ENCODE data around the gene SENP6. TPM values are rescaled to one million over a fixed set of nuclear protein-coding genes. Genes with fewer than 3 reads are reported as not detected.

Gene SENP6
- total RNA-seq, 1 experiment from 2014 or later, result 94.9 TPM

GRCh38 chr6:75604294-75604693 lies 2.6 kb downstream of the SENP6 start:
- no peak for DNase-seq
- Mint-ChIP-seq H3K4me3 (ENCODE audit: unreplicated experiment) (peak overlapping the region; percentile 85), H3K4me1 (ENCODE audit: low read depth, unreplicated experiment) (peaks cover 30% of the 10 kb centered on the region), H3K36me3 (ENCODE audit: insufficient read depth, unreplicated experiment) (peaks cover 14% of the 10 kb centered on the region), H3K27me3 (ENCODE audit: insufficient read depth, unreplicated experiment) (no peaks in the 10 kb centered on the region), H3K27ac (ENCODE audit: unreplicated experiment) (no peak overlapping the region), H3K9me3 (ENCODE audit: unreplicated experiment) (no peaks in the 10 kb centered on the region)
- Histone ChIP-seq H3K4me3 (ENCODE audit: low read depth, low read length) (no peak overlapping the region), H3K27me3 (replicated peaks; ENCODE audit: control insufficient read depth, insufficient read depth, low read length) (no peaks in the 10 kb centered on the region), H3K36me3 (ENCODE audit: control insufficient read depth, insufficient read depth, low read length) (no peaks in the 10 kb centered on the region), H3K4me1 (peaks cover 4% of the 10 kb centered on the region; the same call in 1 of the 2 replicates), H3K9me3 (no peaks in the 10 kb centered on the region)
- ChIA-PET POLR2A (no interaction called here), CTCF (no interaction called here)
- BruUV-seq (replicated peaks), result no TSS peak
- intact Hi-C loops (cut with micrococcal nuclease; ENCODE audit: unreplicated experiment), result no loop called here
- TF ChIP-seq CTCF (IDR thresholded peaks at IDR 0.05; ENCODE audit: insufficient read depth in 1 of 2, low read depth in 1 of 2, low read length in 1 of 2, severe bottlenecking in 1 of 2, unreplicated experiment in 1 of 2), result no peak

GRCh38 chr6:75605635-75606034 lies 4.0 kb downstream of the SENP6 start:
- Histone ChIP-seq H3K27me3 (replicated peaks; ENCODE audit: control insufficient read depth, insufficient read depth, low read length) (no peaks in the 10 kb centered on the region), H3K36me3 (ENCODE audit: control insufficient read depth, insufficient read depth, low read length) (no peaks in the 10 kb centered on the region), H3K4me1 (peaks cover 4% of the 10 kb centered on the region; the same call in 1 of the 2 replicates), H3K4me3 (ENCODE audit: low read depth, low read length) (no peak overlapping the region), H3K9me3 (no peaks in the 10 kb centered on the region)
- intact Hi-C loops (cut with micrococcal nuclease; ENCODE audit: unreplicated experiment), result no loop called here
- no peak overlapping the region for H3K27ac Mint-ChIP-seq (ENCODE audit: unreplicated experiment)
- H3K27me3 Mint-ChIP-seq (ENCODE audit: insufficient read depth, unreplicated experiment), result no peaks in the 10 kb centered on the region
- ChIA-PET POLR2A (no interaction called here), CTCF (no interaction called here)
- no peaks in the 10 kb centered on the region for H3K9me3 Mint-ChIP-seq (ENCODE audit: unreplicated experiment)
- peaks cover 26% of the 10 kb centered on the region for H3K4me1 Mint-ChIP-seq (ENCODE audit: low read depth, unreplicated experiment)
- no peak for TF ChIP-seq CTCF (IDR thresholded peaks at IDR 0.05; ENCODE audit: insufficient read depth in 1 of 2, low read depth in 1 of 2, low read length in 1 of 2, severe bottlenecking in 1 of 2, unreplicated experiment in 1 of 2)
- H3K36me3 Mint-ChIP-seq (ENCODE audit: insufficient read depth, unreplicated experiment), result peaks cover 14% of the 10 kb centered on the region
- H3K4me3 Mint-ChIP-seq (ENCODE audit: unreplicated experiment), result no peak overlapping the region
- DNase-seq, result no peak
- no TSS peak for BruUV-seq (replicated peaks)

- no peak overlapping the region for H3K4me3 Mint-ChIP-seq (ENCODE audit: unreplicated experiment)
- no peaks in the 10 kb centered on the region for H3K27me3 Mint-ChIP-seq (ENCODE audit: insufficient read depth, unreplicated experiment)
- peaks cover 30% of the 10 kb centered on the region for H3K4me1 Mint-ChIP-seq (ENCODE audit: low read depth, unreplicated experiment)
- BruUV-seq (replicated peaks), result no TSS peak
- no peak for DNase-seq
- intact Hi-C loops (cut with micrococcal nuclease; ENCODE audit: unreplicated experiment), result no loop called here
- Histone ChIP-seq H3K9me3 (no peaks in the 10 kb centered on the region), H3K4me1 (no peaks in the 10 kb centered on the region), H3K27me3 (replicated peaks; ENCODE audit: control insufficient read depth, insufficient read depth, low read length) (no peaks in the 10 kb centered on the region), H3K4me3 (ENCODE audit: low read depth, low read length) (no peak overlapping the region), H3K36me3 (ENCODE audit: control insufficient read depth, insufficient read depth, low read length) (no peaks in the 10 kb centered on the region)
- ChIA-PET CTCF (no interaction called here), POLR2A (no interaction called here)
- no peaks in the 10 kb centered on the region for H3K9me3 Mint-ChIP-seq (ENCODE audit: unreplicated experiment)
- peak overlapping the region; percentile 4 for H3K27ac Mint-ChIP-seq (ENCODE audit: unreplicated experiment)
- TF ChIP-seq CTCF (IDR thresholded peaks at IDR 0.05; ENCODE audit: insufficient read depth in 1 of 2, low read depth in 1 of 2, low read length in 1 of 2, severe bottlenecking in 1 of 2, unreplicated experiment in 1 of 2), result no peak
- no peaks in the 10 kb centered on the region for H3K36me3 Mint-ChIP-seq (ENCODE audit: insufficient read depth, unreplicated experiment)
Observed at GRCh38 chr6:75608304-75608703, 6.6 kb downstream of the SENP6 start.

Measured in Caco-2 (cell line).